ENCODE measurements around the gene MARF1.
"Not testable (repeated sequence)": the region's sequence is repeated elsewhere in the genome, so short reads cannot be mapped to it uniquely, and the experiment has no call there.

Gene MARF1

GRCh38 chr16:15573274-15573895 lies 69.6 kb downstream of the MARF1 start:
- no peak for DNase-seq (ENCODE audit: low spot score)

GRCh38 chr16:15572329-15573001 lies 70.5 kb downstream of the MARF1 start:
- DNase-seq (ENCODE audit: low spot score) = no peak

- no peak for DNase-seq (ENCODE audit: low spot score)
Measured at GRCh38 chr16:15571557-15571956, 71.4 kb downstream of the MARF1 start.

- not testable (repeated sequence) for DNase-seq (ENCODE audit: low spot score)
Measured at GRCh38 chr16:15570666-15571065, 72.3 kb downstream of the MARF1 start.

GRCh38 chr16:15567823-15568222 lies 75.1 kb downstream of the MARF1 start:
- no peak for DNase-seq (ENCODE audit: low spot score)

DNA sequence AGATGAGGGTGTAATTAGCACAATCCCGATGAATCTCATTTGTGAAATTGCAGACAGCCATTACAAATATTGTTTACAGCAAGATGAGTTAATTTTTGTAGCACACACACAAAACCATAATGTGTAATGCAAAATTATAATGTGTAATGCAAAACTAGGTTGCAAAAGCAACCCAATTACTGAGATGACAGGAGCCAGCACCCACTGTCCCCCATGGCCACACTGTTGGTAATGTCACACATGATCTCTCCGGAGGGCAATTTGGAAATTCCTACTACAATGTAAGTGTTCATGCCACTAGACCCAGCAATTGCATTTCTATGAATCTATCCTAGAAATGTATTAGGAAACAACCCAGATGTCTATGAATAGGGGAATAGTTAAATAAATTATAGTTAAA lies 76.9 kb downstream of the MARF1 start:
- no peak for DNase-seq (ENCODE audit: low spot score)

DNA sequence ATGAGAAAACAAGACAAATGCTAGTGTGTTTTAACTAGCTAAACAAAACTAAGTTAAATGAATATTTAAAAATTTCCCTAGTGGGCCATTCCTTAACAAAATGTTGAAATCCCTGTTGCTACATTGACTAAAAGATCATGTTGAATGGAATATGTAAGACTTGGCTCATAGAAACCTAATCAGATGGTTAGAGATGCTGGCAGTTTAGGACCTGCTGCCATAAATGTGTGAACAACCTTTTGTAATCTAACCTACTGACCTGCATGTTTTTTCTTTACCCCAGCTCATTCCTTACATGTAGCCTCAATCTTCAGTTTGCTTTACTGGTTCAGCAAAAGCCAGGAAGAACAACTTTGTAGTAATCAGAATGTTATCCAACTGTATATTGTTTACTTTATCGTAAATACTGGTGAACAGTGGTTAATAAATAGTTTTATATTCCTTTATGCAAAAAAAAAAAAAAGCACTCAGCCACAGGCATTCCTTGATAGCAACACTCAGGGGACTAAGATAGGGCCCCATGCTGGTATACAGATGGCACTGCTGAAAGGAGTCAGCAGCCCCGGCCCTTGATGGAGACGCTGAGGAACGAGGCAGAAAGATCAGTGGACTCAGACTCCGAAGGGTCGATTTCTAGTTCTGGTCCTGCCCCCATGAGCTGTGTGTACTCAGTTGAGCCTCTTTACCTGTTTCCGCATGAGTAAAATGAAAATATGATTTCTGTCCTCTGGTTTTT lies 78.2 kb downstream of the MARF1 start:
- no peak for DNase-seq (ENCODE audit: low spot score)

DNA sequence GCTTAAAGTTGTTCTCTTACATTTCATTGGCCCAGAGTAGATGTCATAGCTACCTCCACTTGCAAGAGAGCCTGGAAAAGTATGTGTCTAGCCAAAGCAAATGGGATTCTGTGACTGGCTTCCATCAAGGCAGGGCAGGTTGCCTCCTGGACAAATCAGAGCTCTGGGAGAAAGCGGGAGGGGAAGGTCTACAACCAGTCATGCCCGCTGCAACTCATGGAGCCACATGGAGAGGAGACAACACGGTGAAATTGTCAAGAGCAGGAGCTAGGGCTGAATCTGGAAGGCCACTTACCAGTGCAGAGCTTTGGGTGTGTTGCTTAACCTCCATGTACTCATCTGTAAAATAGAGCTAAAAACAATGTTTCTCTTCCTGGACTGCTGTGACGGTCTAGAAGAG lies 83.8 kb downstream of the MARF1 start:
- DNase-seq (ENCODE audit: low spot score) = no peak

- no peak for DNase-seq (ENCODE audit: low spot score)
Measured at GRCh38 chr16:15557258-15557657, 85.7 kb downstream of the MARF1 start.

DNA sequence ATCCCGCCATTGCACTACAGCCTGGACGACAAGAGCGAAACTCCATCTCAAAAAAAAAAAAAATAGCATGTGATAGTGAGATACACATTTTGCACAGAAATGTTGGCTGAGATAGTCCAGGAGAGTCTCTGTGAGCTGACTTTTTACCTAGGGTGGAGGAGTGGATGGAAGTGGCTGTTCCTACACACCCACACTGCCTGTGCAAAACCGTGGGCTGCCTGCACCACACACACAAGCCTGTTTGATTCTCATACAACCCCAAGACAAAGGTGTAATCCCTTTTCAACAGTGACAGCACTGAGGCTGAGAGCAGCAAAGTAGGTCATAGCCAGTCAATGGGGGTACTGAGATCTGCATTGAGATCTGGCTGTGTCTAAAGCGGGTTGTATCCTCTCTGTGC lies 86.8 kb downstream of the MARF1 start:
- DNase-seq (ENCODE audit: low spot score) = no peak

DNA sequence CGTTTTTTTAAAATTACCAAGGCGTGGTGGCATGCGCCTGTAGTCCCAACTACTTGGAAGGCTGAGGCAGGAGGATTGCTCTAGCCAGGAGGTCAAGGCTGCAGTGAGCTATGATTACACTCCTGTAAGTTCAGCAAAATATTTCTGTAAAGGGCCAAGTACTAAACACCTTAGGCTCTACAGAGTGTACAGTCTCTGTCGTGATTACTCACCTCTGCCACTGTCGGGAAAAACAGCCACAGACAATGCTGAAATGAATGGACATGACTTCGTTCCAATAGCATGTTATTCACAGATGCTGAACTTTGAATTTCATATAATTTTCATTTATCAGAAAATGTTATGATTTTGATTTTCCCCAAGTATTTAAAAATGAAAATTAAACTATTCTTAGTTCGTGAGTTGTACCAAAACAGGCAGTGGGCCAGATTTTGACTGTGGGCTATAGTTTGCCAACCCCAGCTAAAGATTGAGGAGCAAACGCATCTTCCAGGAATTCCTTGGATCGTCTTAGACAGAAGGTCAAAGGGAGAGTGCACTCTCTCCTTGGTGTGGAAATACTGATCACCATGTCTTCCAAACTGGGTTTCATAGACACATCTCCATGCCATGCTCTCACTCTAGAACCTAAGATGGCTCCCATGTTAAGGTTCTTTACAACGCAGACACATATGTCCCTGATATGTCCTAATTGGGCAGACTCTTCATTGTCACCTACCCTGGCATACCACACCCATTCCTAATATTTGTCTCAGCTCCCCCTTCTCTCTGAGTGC lies 89.5 kb downstream of the MARF1 start:
- no peak for DNase-seq (ENCODE audit: low spot score)

DNA sequence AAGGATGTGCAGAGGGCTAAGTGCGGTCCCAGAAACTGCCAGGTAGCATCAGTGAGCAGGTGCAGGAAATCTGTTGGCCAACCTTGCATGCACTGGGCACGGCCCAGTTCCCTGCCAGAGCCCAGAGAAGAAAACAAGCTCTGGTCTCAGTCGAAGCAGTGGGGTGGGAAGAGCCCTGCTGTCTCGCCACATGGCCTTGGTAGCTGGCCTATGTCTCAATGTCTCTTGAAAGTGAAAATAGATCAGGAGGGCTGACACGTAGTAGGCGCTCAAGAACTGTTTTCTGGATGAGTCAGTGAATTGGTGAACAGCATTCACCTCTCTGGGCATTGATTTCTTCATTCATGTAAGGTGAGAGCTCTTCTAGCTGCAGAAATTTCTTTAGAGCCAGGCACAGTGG lies 90.4 kb downstream of the MARF1 start:
- DNase-seq (ENCODE audit: low spot score) = no peak

GRCh38 chr16:15548482-15548891 lies 94.5 kb downstream of the MARF1 start:
- no peak for DNase-seq (ENCODE audit: low spot score)

- no peak for DNase-seq (ENCODE audit: low spot score)
Measured at GRCh38 chr16:15547768-15548096, 95.2 kb downstream of the MARF1 start.

GRCh38 chr16:15547072-15547767 lies 95.7 kb downstream of the MARF1 start:
- DNase-seq (ENCODE audit: low spot score) = not testable (repeated sequence)

DNA sequence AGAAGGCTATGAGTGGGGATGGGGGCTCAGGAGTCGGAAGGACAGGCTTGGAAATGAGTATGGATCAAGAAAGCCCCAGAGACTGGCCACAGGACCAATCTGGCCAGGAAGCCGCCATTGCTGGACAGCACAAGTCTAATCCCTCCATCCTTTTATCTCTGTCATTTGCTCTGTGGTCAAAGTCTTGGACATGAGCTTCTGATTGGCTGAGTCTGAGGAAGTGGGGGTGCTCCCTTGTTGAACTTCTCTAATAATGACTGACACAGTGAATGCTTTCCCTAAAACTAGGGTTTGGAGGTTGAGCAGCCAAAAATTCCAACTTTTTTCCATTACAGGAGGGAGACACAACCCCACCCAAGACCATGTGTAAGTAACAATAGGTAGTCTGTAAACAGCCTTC lies 97.4 kb downstream of the MARF1 start:
- no peak for DNase-seq (ENCODE audit: low spot score)

- no peak for DNase-seq (ENCODE audit: low spot score)
Measured at GRCh38 chr16:15544405-15544804, 98.5 kb downstream of the MARF1 start.

Data from NAMALWA (cell line).